ENCODE results near the gene SCAMP2.
"Not testable (repeated sequence)": the region's sequence is repeated elsewhere in the genome, so short reads cannot be mapped to it uniquely, and the experiment has no call there.

SCAMP2 gene

GRCh38 chr15:74873036-74873755 is at the start of gene SCAMP2:
SCAMP2 (minus strand) TSS chr15:74873365; CDS start chr15:74873255, 110 bp downstream.
- DNase-seq: peak; percentile 82 to 100 (median 94)

GRCh38 chr15:74920456-74920855 is 47.3 kb upstream of the SCAMP2 start:
- no peak for DNase-seq

GRCh38 chr15:74917676-74918075 is 44.5 kb upstream of the SCAMP2 start:
- DNase-seq: no peak

GRCh38 chr15:74913799-74914198 is 40.6 kb upstream of the SCAMP2 start:
- not testable (repeated sequence) for DNase-seq

- no peak for DNase-seq
These were observed 39.9 kb upstream of the SCAMP2 start for GRCh38 chr15:74913041-74913440.

GRCh38 chr15:74908635-74909034 is 35.5 kb upstream of the SCAMP2 start:
- no peak for DNase-seq

GRCh38 chr15:74907163-74907870 is 34.2 kb upstream of the SCAMP2 start:
- DNase-seq: no peak

- DNase-seq: peak; percentile 34 to 94 (median 82)
These were observed 33.4 kb upstream of the SCAMP2 start, which contains the start of gene FAM219B for GRCh38 chr15:74906450-74907162. FAM219B (minus strand) TSS chr15:74906851; CDS start chr15:74906800, 51 bp downstream.

- peak in 20 of 56 donors; percentile 28 to 70 (median 49) for DNase-seq
These were observed 32.9 kb upstream of the SCAMP2 start for GRCh38 chr15:74906067-74906449.

GRCh38 chr15:74904190-74904805 is 31.1 kb upstream of the SCAMP2 start:
- no peak for DNase-seq

GRCh38 chr15:74903676-74904075 is 30.5 kb upstream of the SCAMP2 start:
- no peak for DNase-seq

GRCh38 chr15:74902295-74903075 is 29.3 kb upstream of the SCAMP2 start:
- DNase-seq: no peak

- peak in 23 of 56 donors; percentile 3 to 68 (median 12) for DNase-seq
These were observed 28.5 kb upstream of the SCAMP2 start for GRCh38 chr15:74901612-74902063.

- no peak for DNase-seq
These were observed 24.1 kb upstream of the SCAMP2 start for GRCh38 chr15:74897300-74897701.

GRCh38 chr15:74896316-74896715 is 23.2 kb upstream of the SCAMP2 start:
- no peak for DNase-seq

GRCh38 chr15:74895830-74896229 is 22.7 kb upstream of the SCAMP2 start:
- no peak for DNase-seq

- DNase-seq: not testable (repeated sequence)
These were observed 21.2 kb upstream of the SCAMP2 start for GRCh38 chr15:74894383-74894782.

- DNase-seq: no peak
These were observed 20.5 kb upstream of the SCAMP2 start for GRCh38 chr15:74893627-74894026.

GRCh38 chr15:74892931-74893330 is 19.8 kb upstream of the SCAMP2 start:
- no peak for DNase-seq

- DNase-seq: no peak
These were observed 19.1 kb upstream of the SCAMP2 start for GRCh38 chr15:74892313-74892712.

GRCh38 chr15:74891469-74891868 is 18.3 kb upstream of the SCAMP2 start:
- DNase-seq: no peak
